Neural progenitor cell (in vitro differentiated cells): ENCODE results near the gene MYL7.

Experiments
- EZH2 ChIP-seq: fragments of 200-600 bp; sonication (generic); IDR thresholded peaks from 2 replicates; pipeline ENCODE4 v1.6.1; 2017; ENCODE audit warnings: antibody characterized with exemption, mild to moderate bottlenecking, moderate library complexity
- TF ChIP-seq, protein P1 (sequence below): fragments of 200-600 bp; sonication (generic); IDR thresholded peaks from 2 replicates; pipeline ENCODE4 v1.5.1; 2017; ENCODE audit warnings: antibody characterized with exemption, mild to moderate bottlenecking

DNA sequence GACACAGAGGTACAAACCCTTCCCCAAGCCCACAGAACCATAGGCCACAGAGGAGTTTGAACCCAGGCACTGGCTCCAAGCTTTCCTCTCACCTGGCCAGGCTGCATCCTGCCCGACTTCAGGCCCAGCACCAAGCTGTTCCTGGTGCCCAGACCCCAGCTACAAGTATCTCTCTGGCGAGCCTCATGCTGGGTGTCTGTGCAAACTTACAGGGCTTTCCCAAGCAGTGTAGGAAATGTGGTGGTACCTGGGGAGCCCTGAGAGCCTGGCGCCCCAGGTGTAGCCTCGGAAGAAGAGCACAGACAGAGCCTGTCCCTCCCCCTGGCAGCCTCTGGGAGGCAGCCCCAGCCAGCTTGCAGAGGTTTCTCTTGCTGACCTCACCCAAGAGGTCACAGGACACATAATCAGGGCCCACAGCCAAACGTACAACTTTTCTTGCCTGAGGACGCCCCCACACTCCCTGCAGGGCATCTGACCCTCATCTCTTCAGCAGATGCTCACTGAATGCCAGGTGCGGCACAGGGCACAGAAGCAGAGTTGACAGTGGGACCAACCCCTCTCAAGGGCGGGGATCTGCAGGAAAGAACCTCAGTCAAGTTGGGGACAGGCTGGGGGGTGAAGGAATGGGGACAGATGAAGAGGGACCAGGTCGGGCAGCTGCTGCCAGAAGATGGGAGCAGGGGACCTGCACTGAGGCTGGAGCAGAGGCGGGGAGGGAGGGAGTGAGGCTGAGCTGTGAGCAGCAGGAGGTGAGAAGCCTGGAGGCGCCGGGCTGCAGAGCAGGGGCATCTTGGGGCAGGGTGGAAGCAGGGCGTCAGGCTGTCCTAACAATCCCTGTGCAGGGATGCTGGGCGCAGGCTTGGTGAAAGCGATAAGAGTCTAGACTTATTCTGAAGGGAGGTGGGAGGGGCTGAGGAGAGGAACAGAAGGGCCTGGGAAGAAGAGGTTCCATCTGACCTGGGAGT, 16.3 kb upstream of the MYL7 start:
- no peak for TF ChIP-seq EZH2
- TF ChIP-seq, protein P1, sequence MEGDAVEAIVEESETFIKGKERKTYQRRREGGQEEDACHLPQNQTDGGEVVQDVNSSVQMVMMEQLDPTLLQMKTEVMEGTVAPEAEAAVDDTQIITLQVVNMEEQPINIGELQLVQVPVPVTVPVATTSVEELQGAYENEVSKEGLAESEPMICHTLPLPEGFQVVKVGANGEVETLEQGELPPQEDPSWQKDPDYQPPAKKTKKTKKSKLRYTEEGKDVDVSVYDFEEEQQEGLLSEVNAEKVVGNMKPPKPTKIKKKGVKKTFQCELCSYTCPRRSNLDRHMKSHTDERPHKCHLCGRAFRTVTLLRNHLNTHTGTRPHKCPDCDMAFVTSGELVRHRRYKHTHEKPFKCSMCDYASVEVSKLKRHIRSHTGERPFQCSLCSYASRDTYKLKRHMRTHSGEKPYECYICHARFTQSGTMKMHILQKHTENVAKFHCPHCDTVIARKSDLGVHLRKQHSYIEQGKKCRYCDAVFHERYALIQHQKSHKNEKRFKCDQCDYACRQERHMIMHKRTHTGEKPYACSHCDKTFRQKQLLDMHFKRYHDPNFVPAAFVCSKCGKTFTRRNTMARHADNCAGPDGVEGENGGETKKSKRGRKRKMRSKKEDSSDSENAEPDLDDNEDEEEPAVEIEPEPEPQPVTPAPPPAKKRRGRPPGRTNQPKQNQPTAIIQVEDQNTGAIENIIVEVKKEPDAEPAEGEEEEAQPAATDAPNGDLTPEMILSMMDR, result peak; percentile 14
